Nephron (organoid): ENCODE results near the gene BAIAP2L1.

Experiments used
- H3K27ac Mint-ChIP-seq, 3 experiments: 2 replicates each; pipeline ENCODE4 v1.8.0; 2020; ENCODE audit warnings: mixed read lengths in 3 of 3, mild to moderate bottlenecking in 2 of 3, moderate library complexity in 1 of 3
- H3K27me3 Mint-ChIP-seq: 2 replicates; pipeline ENCODE4 v1.8.0; 2021; ENCODE audit warnings: low read depth, mild to moderate bottlenecking, moderate library complexity, mixed read lengths
- H3K36me3 Mint-ChIP-seq: 2 replicates; pipeline ENCODE4 v1.8.0; 2020; ENCODE audit warnings: low read depth, mixed read lengths
- H3K4me1 Mint-ChIP-seq: 2 replicates; pipeline ENCODE4 v1.8.0; 2020; ENCODE audit warnings: mixed read lengths
- H3K4me3 Mint-ChIP-seq, 3 experiments: 2 replicates each; pipeline ENCODE4 v1.8.0; 2020; ENCODE audit warnings: mild to moderate bottlenecking in 3 of 3, mixed read lengths in 3 of 3, moderate library complexity in 2 of 3
- H3K9me3 Mint-ChIP-seq: 2 replicates; pipeline ENCODE4 v1.8.0; 2020; ENCODE audit warnings: mixed read lengths
- TF ChIP-seq, protein P1 (sequence below), 3 experiments: fragments of 200-600 bp; sonication (generic); IDR thresholded peaks; one replicate each; pipeline ENCODE4 v1.5.0; 2021; ENCODE audit warnings: antibody characterized with exemption in 3 of 3; ENCODE audit not compliant: unreplicated experiment in 3 of 3

Gene BAIAP2L1

DNA sequence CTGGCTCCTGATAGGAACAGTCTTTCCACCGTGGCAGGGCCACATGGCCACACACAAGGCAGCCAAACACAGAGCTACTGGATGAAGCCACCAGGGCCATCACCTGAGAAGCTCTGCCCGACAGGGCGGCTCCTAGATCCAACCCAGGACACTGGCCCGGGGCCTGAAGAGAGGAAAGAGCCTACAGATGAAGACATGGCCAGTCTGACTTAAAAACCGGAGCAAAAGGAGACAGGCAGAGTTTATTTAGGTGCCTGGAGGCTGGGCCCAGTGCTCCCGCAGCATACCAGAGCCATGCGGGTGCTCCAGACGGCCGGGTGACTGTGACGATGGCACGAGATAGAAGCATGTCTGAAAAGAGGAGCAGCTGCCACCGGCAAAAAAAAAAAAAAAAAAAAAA lies 152.7 kb downstream of the BAIAP2L1 start:
- Mint-ChIP-seq H3K27me3 (no peaks in the 10 kb centered on the region), H3K4me3 (peak overlapping the region in 1 of 3 experiments; percentile 44), H3K27ac (no peak overlapping the region), H3K36me3 (no peaks in the 10 kb centered on the region), H3K4me1 (peaks cover 27% of the 10 kb centered on the region), H3K9me3 (no peaks in the 10 kb centered on the region)
- TF ChIP-seq, protein P1, sequence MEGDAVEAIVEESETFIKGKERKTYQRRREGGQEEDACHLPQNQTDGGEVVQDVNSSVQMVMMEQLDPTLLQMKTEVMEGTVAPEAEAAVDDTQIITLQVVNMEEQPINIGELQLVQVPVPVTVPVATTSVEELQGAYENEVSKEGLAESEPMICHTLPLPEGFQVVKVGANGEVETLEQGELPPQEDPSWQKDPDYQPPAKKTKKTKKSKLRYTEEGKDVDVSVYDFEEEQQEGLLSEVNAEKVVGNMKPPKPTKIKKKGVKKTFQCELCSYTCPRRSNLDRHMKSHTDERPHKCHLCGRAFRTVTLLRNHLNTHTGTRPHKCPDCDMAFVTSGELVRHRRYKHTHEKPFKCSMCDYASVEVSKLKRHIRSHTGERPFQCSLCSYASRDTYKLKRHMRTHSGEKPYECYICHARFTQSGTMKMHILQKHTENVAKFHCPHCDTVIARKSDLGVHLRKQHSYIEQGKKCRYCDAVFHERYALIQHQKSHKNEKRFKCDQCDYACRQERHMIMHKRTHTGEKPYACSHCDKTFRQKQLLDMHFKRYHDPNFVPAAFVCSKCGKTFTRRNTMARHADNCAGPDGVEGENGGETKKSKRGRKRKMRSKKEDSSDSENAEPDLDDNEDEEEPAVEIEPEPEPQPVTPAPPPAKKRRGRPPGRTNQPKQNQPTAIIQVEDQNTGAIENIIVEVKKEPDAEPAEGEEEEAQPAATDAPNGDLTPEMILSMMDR (IDR thresholded peaks at IDR 0.05; ENCODE audit: unreplicated experiment in 3 of 3) = no peak

DNA sequence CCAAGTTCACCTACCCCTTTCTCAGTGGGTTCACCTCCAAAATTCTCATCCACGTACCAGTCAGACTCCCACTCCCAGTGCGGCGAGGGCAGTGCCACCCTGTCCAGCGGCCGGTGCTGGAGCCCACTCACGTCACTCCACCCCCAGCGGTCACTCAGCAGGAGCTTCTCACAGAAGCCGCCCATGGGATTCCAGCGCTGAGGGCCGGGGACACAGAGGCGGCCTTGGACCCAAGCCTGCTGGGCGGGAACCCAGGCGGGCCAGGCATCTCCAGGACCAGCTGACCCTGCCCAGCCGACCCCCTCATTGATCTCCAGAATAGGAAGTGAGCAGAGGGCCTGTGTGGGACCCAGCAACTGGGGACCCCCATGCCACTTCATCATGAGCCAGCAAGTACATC lies 156.0 kb downstream of the BAIAP2L1 start:
- Mint-ChIP-seq H3K27ac (no peak overlapping the region), H3K4me3 (no peak overlapping the region), H3K9me3 (no peaks in the 10 kb centered on the region), H3K36me3 (peaks cover 9% of the 10 kb centered on the region), H3K4me1 (peaks cover 6% of the 10 kb centered on the region), H3K27me3 (no peaks in the 10 kb centered on the region)
- TF ChIP-seq, protein P1 (IDR thresholded peaks at IDR 0.05; ENCODE audit: unreplicated experiment in 3 of 3) = no peak

DNA sequence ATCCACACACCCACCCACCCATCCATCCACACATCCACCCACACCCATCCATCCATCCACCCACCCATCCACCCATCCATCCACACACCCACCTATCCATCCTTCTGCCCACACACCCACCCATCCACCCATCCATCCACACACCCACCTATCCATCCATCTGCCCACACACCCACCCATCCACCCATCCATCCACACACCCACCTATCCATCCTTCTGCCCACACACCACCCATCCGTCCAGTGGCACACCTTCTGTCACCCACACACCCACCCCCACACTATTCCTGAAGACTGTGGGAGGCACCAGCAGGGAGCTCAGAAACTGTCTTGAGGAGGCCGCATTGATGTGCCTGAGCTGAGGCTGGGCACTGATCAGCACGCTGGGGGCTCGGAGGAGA lies 158.0 kb downstream of the BAIAP2L1 start:
- no peak overlapping the region for H3K4me3 Mint-ChIP-seq
- H3K4me1 Mint-ChIP-seq = no peaks in the 10 kb centered on the region
- no peaks in the 10 kb centered on the region for H3K9me3 Mint-ChIP-seq
- no peak overlapping the region for H3K27ac Mint-ChIP-seq
- H3K27me3 Mint-ChIP-seq = no peaks in the 10 kb centered on the region
- TF ChIP-seq, protein P1 (IDR thresholded peaks at IDR 0.05; ENCODE audit: unreplicated experiment in 3 of 3) = no peak
- H3K36me3 Mint-ChIP-seq = peaks cover 18% of the 10 kb centered on the region

DNA sequence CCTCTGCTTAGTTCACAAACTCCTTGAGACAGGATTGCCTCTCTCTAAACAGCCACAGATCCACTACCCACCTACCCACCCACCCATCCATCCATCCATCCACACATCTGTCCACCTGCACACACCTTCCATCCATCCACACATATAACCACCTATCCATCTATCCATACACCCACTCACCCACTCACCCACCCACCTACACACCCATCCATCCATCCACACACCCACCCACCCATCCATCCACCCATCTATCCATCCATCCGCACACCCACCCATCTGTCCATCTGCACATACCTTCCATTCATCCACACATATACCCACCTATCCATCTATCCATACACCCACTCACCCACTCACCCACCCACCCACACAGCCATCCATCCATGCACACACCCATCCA lies 158.5 kb downstream of the BAIAP2L1 start:
- TF ChIP-seq, protein P1 (IDR thresholded peaks at IDR 0.05; ENCODE audit: unreplicated experiment in 3 of 3) = no peak
- Mint-ChIP-seq H3K27ac (no peak overlapping the region), H3K27me3 (no peaks in the 10 kb centered on the region), H3K36me3 (peaks cover 18% of the 10 kb centered on the region), H3K9me3 (no peaks in the 10 kb centered on the region), H3K4me3 (no peak overlapping the region), H3K4me1 (no peaks in the 10 kb centered on the region)

DNA sequence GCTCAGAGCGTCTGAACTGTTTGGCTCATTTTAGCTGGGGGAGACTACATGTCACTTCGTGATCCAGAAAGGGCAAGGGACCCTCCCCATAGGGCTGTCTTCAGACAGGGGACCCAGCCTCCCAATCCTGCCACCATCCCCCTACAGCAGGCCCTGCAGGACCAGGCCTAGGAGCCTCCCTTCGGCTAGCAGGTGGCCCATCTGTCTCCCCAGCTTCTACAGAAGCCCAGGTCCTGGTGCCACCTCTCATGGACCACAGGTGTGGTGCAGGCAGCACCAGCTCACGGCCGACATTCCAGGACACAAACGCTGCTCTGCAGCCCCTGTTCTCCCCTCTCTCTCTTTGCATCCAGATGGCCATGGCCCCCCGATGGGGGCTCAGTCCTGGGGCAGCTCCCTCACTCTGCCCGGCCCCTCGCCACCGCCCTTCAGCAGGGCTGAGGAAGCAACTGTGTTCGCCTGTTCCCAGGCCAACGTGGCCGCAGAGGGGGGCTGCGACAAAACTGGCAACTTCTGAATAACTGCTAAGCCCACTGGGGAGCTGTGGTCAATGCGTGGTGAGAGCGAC lies 159.1 kb downstream of the BAIAP2L1 start:
- Mint-ChIP-seq H3K27ac (no peak overlapping the region), H3K4me1 (no peaks in the 10 kb centered on the region), H3K27me3 (no peaks in the 10 kb centered on the region), H3K4me3 (no peak overlapping the region), H3K9me3 (no peaks in the 10 kb centered on the region), H3K36me3 (peaks cover 18% of the 10 kb centered on the region)
- TF ChIP-seq, protein P1 (IDR thresholded peaks at IDR 0.05; ENCODE audit: unreplicated experiment in 3 of 3) = no peak
